H1 (cell line): ENCODE results near the gene ZIC1. TPM values are rescaled to one million over a fixed set of nuclear protein-coding genes. Genes with fewer than 3 reads are reported as not detected.
A peak's percentile ranks its signal among the peaks of the same experiment; 100 is the strongest.

Source experiments
- GTF2F1 ChIP-seq: IDR thresholded peaks from 2 replicates; pipeline ENCODE4 v1.6.1; 2012; ENCODE audit warnings: low read depth, low read length, improper control_type of control experiment, borderline replicate concordance
- HDAC6 ChIP-seq: IDR thresholded peaks from one replicate; pipeline ENCODE4 v1.7.1; 2012; ENCODE audit warnings: low read depth, mild to moderate bottlenecking, inconsistent platforms, low read length, moderate library complexity
- RFX5 ChIP-seq: IDR thresholded peaks from 2 replicates; pipeline ENCODE4 v1.6.1; 2011; ENCODE audit warnings: low read depth, low read length, improper control_type of control experiment, borderline replicate concordance
- RNF2 ChIP-seq: fragments of 200-900, 300-1000 bp; sonication (generic); IDR thresholded peaks from 2 replicates; pipeline ENCODE4 v1.7.1; 2016; ENCODE audit warnings: borderline replicate concordance, low read depth, mild to moderate bottlenecking, antibody characterized with exemption, low read length; ENCODE audit not compliant: poor library complexity, severe bottlenecking; ENCODE audit errors: missing control alignments
- ZNF274 ChIP-seq: IDR thresholded peaks from 2 replicates; pipeline ENCODE4 v1.7.0; 2012; ENCODE audit warnings: low read length, borderline replicate concordance; ENCODE audit errors: extremely low read depth
- polyA plus RNA-seq, 7 experiments: library from polyadenylated mRNA; depleted of rRNA in 3 of 7; stranded (reverse) in 5 of 7; unstranded in 2 of 7; fragments of >200 nt in 5 of 7; fragments of 200-250 nt in 2 of 7; gene quantifications; 1 replicate in 5 of 7; 2 replicates in 1 of 7; 4 replicates in 1 of 7; pipeline versions ENCODE4 v1.2.1 to v1.2.3, GENCODE V29; 2011 to 2013; ENCODE audit warnings: missing spikeins in 2 of 7, mixed read lengths in 2 of 7
- total RNA-seq: library from RNA; stranded (reverse); fragmentation: NEBNext Ultra II Directional; extraction: Animal tissue kit (Norgen Biotek cat#: 25700); gene quantifications from 2 replicates; pipeline ENCODE4 v1.2.1, GENCODE V29; 2021

ZIC1 gene
- total and polyA plus RNA-seq, 2 of the 8 experiments (the other 6 are each of a cell fraction or from before 2014, with no cell fraction given): 0.80 to 2.2 TPM

- TF ChIP-seq GTF2F1 (no peak), ZNF274 (no peak), RFX5 (no peak), RNF2 (peak; percentile 91), HDAC6 (no peak)
These were observed 20.2 kb upstream of the ZIC1 start (continued) for GRCh38 chr3:147388700-147389580.
